ENCODE data around the gene MNAT1.
"Not testable (repeated sequence)": the region's sequence is repeated elsewhere in the genome, so short reads cannot be mapped to it uniquely, and the experiment has no call there.

MNAT1 gene

DNA sequence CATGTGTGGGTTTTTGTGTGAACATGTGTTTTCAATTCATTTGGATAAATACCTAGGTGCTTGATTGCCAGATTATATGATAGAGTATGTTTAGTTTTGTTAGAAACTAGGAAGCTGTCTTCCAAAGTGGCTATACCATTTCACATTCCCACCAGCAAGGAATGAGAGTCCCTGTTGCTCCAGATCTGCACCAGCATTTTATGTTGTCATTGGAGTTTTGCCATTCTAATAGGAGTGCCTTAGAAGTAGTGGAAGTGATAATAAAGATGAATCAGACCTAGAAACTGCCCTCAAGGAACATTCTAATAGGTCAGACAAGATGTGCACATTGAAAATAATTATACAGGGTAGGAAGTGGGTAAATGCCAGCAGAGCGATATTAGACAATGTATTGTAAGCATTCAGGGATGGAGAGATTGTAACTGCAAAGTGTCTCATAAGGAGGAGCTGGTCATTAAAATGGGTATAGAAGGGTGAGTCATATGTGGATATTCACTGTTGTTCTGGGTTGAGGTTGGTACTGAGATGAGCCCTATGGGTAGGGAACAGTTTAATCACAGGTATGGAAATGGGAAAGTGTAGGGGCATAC, 71.4 kb downstream of the MNAT1 start:
- no peak for DNase-seq (ENCODE audit: low read depth)

DNA sequence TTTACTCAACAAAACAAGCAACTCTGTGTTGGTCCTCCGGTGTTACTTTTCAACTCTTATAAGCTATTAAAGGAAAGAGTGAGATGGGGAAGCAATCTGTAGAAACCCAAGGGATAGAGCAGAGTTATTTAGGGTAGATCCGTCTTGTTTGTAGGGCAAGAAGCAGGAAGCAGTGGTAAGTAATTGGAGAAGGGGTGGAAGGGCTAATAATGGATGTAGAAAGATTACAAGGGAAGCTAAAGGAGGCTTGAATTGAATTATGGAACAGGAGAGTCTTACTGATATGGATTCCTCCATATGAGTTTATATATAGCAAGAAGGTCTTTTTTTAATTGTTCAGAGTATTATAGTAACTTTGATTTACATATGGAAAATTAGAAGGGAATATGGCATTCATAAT, 72.7 kb downstream of the MNAT1 start:
- DNase-seq (ENCODE audit: low read depth): no peak

DNA sequence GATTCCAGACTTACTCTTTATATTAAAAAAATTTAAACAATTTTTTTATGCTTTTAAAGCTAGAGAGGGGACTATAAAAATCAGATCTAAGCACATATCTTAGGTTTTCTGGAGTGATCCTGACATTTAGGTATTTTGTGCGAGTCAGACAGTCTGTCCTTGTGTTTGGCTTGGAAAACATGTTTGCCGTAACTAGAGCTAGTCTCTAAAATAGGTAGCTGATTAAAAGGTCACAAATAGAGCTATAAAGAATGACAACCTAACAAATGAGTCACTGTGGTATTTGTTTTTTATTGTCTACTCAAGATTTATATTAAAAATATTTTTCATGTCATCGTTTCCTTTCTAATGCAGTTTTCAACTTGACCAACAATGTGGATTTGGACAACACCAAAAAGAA, 73.4 kb downstream of the MNAT1 start:
- DNase-seq (ENCODE audit: low read depth): no peak

DNA sequence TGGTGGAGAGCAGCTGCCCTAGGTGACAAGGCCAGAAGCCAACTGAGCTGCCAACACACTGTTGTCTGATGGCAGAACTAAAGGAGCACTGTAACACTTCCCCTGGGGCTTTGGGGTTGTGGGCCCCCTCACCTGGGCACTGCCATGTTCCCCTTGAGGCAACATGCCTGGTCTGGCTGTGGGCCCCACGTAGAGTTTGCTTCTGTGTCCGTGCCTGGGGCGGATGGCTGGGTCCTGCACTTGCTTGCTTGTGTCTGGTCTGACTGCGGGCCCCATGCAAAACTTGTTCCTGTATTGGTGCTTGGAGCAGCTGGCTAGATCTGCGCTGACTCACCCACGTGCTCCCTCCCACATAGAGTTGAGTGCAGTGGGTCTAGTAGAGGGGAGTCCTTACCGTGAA, 78.4 kb downstream of the MNAT1 start:
- DNase-seq (ENCODE audit: low read depth): no peak

DNA sequence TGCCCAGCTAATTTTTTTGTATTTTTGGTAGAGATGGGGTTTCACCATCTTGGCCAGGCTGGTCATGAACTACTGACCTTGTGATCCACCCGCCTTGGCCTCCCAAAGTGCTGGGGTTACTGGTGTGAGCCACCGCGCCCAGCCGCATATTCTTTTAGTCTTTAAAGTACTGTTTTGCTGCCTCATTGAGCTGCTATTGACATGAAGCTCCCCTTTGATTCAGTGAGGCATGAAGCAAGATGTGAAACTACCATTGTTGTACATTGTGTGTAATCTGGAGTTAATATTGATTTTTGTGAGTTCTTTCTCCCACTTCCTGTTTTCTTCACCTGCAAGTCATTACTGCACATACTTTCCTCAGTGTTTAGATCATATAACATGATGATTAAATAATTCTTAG, 80.8 kb downstream of the MNAT1 start:
- no peak for DNase-seq (ENCODE audit: low read depth)

DNA sequence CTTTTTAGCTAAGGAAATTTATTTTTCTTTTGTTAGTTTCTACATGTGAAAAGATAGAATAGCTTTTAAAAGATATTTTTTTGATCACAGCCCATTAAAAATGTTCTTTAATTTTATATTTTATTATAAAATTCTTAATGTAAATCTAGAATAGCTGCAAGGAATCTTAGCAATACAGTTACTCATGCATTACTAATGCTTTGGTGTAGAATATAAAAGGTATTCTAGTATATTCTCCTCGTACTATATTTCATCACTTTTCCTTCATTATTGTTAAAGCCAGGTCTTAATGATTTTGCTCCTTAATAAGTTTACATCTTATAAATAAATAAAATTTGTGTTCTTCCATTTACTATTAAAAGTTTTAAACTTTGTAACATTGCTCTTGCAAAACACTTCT, 82.6 kb downstream of the MNAT1 start:
- no peak for DNase-seq (ENCODE audit: low read depth)

DNA sequence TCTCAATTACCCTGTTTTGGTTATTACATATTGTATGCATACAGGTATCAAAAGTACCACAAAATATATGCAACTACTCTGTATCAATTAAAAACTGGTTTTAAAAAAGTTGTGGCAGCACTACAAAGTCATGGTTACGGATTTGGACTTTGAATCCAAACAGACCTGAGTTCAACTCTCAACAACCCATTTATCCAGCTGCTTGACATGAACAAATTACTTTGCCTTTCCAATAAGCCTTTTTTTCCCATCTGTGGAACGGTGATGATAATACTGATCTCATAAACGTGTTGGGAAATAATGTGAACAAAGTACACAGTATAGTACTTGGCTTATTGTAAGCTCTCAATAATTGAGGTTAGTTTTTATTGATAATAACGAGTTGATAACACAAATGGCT, 85.0 kb downstream of the MNAT1 start:
- DNase-seq (ENCODE audit: low read depth): no peak

DNA sequence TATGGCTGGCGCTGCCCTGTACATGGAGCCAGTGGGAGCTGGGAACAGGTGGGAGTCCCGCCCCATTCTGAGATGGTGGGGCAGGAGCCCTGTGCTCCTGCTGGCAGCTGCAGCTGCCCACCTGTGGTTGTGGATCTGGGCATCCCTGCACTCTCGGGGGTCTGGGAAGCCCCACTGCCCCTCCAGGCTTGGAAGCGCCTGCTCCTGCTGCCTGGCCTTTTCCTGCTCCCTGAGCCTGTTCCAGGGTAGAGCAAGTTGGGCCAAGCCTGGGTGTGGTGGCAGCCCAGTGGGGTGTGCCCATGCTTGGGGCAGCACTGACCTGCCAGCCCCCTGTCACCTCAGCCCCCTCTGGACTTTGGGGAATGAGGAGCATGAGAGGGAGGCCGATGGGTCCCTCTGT, 104.0 kb downstream of the MNAT1 start:
- DNase-seq (ENCODE audit: low read depth): no peak

DNA sequence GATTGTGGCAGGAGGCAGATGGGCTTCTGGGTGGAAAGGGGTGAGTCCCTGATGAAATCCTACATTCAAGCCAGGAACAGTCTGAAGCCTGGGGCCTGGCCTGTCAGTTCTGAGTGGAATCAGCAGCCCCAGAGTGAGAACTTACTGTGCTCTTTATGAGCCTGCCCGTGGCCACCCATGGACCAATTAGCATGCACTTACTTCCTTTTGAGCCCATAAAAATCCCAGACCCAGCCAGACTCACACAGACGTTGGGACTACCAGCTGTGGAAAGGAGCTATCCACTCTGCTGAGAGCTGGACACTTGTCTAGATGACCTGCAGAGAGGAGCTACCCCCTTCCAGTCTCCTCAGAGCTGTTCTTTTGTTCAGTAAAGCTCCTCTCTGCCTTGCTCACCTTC, 104.5 kb downstream of the MNAT1 start:
- DNase-seq (ENCODE audit: low read depth): no peak

DNA sequence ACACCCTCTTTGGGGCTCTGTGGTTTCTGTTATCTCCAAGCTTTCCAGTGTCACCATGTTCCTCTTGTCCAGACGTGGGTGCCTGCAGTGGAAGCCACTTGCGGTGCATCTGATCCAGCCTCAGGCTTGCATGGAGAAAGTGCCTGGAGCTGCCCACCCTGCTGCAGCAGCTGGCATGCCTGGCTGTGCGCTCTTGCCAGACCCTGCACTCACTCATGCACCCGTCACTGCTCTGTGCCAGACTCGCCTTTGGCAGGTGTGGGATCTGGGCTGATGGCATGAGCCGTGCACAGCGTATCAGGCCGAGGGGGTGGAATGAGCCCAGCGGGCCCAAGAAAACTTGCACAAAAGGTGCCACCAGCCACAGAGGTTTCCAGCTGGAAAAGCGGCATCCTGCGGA, 105.1 kb downstream of the MNAT1 start:
- no peak for DNase-seq (ENCODE audit: low read depth)

DNA sequence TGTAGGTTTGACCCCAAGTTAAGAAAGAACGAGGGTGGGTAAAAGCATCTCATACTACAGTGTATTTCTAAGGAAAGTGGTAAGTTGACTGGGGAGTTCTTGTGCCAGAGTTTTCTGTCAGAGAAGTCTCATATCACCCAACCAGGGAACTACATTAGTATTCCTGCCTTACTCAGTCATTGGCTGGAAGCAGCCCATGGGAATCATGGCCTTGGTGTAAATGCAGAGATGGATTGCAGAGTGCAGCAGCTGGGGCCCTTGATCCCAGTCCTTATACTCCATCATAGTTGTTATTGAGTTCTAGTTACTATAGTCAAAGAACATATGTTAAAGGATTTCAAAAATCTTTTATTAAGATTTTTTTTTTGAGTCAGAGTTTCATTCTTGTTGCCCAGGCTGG, 105.8 kb downstream of the MNAT1 start:
- DNase-seq (ENCODE audit: low read depth): no peak

DNA sequence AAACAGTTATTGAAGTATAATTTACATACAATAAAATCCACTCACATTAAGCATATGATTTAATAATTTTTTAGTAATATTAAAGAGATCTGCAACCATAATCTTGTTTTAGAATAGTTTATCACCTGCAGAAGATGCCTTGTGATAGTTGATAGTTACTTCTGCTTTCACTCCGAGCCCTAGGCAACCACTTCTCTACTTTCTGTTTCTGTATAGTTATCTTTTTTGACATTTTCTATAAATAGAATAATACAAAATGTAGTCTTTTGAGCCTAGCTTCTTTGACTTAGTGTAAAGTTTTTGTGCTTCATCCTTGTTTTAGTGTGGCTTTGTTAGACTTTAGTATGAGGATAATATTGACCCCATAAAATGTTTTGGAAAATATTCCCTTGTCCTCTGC, 111.0 kb downstream of the MNAT1 start:
- no peak for DNase-seq (ENCODE audit: low read depth)

DNA sequence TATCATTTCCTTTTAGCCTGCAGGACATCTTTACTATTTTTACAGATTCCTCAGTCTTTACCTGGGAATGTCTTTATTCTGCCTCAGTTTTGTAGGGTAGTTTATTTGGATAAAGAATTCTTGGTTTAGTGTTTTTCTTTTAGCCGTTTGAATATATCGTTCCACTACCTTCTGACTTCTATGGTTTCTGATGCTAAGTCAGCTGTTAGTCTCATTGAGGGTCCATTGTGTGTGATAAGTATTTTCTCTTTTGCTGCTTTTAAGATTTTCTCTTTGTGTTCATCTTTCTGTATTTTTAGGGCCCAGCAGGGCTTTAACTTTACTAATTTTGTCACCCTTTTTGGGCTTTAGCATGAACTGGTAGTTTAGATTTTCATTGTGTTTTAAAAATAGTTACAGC, 113.5 kb downstream of the MNAT1 start:
- DNase-seq (ENCODE audit: low read depth): no peak

DNA sequence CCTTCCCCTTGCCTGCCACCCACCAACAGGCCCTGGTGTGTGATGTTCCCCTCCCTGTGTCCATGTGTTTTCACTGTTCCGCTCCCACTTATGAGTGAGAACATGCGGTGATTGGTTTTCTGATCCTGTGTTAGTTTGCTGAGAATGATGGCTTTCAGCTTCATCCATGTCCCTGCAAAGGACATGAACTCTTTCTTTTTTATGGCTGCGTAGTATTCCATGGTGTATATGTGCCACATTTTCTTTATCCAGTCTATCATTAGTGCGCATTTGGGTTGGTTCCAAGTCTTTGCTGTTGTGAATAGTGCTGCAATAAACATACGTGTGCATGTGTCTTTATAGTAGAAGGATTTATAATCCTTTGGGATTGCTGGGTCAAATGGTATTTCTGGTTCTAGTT, 117.1 kb downstream of the MNAT1 start:
- not testable (repeated sequence) for DNase-seq (ENCODE audit: low read depth)

DNA sequence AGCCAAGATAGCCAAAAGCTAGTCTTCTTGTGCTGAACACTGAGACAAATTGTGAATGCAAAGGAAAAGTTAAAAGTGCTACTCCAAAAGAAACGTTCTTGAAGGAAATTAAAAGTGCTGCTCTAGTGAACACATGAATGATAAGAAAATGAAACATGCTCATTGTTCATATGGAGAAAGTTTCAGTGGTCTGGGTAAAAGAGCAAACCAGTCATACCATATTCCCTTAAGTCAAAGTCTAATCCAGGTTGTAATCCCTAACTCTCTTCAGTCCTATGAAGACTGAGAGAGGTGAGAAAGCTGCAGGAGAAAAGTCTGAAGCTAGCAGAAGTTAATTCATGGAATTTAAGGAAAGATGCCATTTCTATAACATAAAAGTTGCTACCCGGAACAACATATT, 121.5 kb downstream of the MNAT1 start:
- DNase-seq (ENCODE audit: low read depth): no peak

DNA sequence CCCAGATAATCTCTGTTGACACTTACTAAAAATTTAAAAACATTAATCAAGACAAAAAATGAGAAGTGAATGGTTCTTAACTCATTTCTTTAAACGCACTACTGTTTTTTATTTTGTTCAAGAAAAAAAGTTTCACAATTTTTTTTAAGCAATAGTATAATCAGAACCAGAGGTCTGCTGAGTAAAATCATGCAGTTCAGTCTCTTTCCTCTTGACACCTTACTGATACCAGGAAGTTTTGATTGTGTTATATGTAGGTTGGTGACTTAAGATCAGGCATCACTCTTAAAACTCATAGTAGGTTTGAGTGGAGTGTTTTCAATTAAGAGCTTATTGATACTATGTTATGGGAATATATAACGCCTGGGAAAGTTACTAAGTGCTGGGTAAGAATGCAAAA, 125.0 kb downstream of the MNAT1 start:
- no peak for DNase-seq (ENCODE audit: low read depth)

DNA sequence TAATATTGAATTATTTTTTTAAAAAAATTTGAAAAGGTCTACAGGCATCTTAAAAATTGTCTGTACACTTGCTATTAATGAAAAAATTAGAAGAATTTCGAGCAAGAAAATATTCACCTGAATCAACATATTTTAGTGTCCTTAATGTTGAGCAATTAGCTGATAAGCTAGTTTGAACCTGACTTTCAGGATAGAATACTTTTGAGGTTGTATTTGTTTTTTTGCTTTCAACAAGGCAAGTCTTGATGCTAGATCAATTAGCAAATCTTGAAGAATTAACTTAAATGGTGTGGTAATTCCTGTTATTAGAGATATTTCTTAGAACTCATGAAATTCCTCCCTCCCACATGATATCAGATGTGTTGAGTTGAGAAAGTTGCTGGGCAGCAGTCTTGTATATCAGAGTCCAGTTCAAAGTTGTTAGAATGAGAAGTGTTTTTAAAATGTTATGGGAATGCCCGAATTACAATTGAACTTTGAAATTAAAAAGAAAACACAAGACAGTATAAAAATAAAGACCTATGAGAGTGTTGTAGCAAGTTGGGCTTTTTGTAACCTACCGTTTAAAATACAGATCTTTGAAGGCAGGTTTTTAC, 127.1 kb downstream of the MNAT1 start:
- no peak for DNase-seq (ENCODE audit: low read depth)

DNA sequence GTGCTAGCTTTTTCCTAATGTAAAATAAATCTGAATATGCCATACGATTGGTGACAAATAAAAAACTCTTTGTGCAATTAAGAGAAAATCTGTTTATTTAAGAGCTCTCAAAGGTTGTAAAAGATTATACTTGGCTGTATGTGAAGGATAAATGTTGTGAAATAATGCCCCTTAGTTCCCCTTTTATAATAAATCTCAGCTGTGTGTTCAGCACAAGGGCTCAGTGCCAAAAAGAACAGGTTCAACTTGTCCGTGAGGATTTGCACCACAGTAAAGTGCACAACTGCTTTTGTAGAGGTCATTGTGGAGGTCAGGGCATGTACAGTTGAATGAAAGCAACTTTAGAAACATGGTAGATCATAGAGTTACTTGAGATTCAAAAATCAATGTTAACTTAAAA, 127.7 kb downstream of the MNAT1 start:
- no peak for DNase-seq (ENCODE audit: low read depth)

DNA sequence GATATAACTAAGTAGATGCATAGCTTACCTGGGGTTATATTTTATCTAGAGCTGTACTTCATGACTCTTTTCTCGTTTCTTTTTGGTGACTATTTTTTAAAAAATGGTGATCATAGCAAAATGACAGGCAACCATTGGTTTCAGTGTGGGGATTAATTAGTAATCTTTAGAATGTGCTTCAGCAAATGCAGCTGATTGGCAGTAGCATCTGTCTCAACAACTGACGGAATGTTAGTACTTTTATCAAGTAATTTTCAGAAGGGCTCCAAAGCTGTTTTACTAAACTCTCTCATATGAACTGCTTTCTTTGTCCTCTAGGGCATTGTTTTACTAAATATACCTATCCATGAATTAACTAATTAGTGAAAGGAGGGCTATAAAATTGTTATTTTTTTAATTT, 128.7 kb downstream of the MNAT1 start:
- no peak for DNase-seq (ENCODE audit: low read depth)

DNA sequence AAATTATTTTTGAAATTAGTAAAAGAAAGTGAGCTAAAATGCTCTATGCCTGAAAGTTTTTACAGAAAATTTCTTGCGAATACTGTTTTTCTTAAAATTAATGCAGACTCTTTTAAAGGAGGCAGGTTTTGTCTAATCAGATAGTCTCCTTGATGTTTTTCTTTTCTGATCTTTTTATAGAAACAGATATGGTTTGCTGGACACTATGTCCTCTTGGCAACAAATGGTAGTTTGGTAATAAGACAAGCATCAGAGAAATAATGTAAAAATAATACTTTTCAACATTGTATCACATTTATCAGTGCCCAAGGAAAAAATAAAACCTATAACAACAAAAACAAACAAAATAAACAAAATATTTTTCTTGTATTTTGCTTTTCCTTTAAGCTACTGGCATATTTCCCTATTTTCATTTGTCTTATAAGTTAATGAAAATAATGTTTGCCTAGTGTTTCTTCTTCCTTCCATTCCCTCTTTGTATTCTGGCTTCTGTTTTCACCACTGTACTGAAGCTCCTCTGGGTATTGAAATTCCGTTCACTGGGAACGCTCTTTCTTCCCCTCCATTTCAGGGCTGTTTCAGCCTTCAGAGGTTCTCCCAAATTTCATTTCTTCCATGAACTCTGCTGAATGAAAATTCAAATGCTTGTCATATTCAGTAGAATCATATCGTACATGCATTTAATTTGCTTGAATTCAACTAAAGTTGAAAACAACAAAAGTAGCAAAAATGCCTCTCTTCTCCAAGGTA, 131.0 kb downstream of the MNAT1 start:
- DNase-seq (ENCODE audit: low read depth): no peak

DNA sequence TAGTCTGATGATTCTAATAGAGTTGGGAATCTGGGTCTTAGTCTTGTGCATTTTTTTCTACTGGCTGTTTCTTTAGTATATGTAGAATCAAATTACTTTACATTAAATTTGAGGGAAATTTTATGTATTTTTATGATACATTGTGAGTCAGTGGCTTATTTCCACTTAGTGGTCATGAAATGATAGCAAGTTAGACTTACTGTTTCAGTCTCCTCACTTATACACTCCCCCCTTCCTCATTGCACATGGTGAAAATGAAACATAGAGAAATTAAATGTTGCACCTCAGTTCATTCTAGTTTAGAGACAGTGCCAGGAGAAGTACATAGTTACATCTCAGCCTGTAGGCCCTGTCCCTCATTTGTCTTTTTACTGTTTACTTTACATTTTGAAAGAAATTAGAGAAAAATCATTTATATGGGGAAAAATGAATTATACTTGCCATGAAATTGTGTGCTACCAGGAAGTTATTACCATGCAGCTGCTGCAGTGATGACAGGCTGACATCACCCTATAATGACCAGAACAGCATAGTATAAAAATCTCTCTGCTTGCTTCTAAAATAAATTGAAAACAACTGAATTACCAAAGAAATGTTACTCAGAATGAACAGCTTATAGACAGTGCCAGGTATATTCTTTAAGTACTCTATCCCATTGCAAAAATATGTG, 133.1 kb downstream of the MNAT1 start:
- DNase-seq (ENCODE audit: low read depth): no peak

DNA sequence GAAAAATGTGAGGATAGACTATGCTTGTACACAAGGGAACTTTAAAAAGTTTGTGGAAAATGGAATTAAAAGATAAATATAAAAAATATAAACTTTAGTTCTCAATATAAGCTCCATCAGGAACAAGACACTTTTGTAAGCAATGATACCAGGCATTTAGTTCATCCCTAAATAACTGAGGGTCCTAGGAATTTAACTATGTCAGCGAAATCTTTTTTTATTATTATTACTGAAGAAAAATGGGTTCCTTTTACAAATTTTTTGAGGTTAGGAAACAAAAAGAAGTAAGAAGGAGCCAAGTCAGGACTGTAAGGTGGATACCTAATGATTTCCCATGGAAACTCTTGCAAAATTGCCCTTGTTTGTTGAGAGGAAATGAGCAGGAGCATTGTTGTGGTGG, 143.6 kb downstream of the MNAT1 start:
- DNase-seq (ENCODE audit: low read depth): no peak

DNA sequence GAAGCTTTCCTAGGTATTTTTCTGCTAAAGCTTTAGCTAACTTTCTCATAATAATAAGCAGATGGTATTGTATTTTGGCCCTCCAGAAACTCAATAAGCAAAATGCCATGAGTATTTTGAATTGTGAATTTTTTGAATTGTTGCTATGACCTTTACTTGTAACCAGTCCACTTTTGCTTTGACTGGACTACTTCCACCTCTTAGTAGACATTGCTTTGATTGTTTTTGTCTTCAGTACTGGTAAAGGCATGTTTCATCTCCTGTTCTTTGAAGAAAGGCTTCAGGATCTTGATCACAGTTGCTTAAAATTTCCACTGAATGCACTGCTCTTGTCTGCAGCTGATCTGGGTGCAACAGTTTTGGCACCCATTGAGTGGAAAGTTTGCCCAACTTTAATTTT, 144.0 kb downstream of the MNAT1 start:
- DNase-seq (ENCODE audit: low read depth): no peak
